ENCODE results near the gene HTRA1. TPM values are rescaled to one million over a fixed set of nuclear protein-coding genes. Genes with fewer than 3 reads are reported as not detected.

HTRA1 gene
- total and polyA plus RNA-seq, 9 of the 15 experiments (the other 6 are each of a cell fraction or from before 2014, with no cell fraction given), result 0.06 to 0.16 (median 0.13) TPM; not detected in 5

- Histone ChIP-seq H3K4me2 (ENCODE audit: insufficient read depth, low read length) (no peak overlapping the region), H3K27me3 (ENCODE audit: control insufficient read depth in 2 of 2, insufficient read depth in 2 of 2, low read length in 2 of 2) (peaks cover 2 to 18% of the 10 kb centered on the region in 2 experiments; a peak in 3 of 5 replicates), H3K4me3 (no peak overlapping the region), H3K36me3 (ENCODE audit: control insufficient read depth, insufficient read depth, low read length) (no peaks in the 10 kb centered on the region), H3K4me1 (replicated peaks in 1 of 2; ENCODE audit: control insufficient read depth in 2 of 2, insufficient read depth in 2 of 2, low read length in 2 of 2) (no peaks in the 10 kb centered on the region), H2AFZ (ENCODE audit: low read depth, low read length) (no peak overlapping the region), H4K20me1 (replicated peaks; ENCODE audit: control insufficient read depth, insufficient read depth, low read length) (no peaks in the 10 kb centered on the region), H3K9ac (ENCODE audit: insufficient read depth in 1 of 2, low read depth in 2 of 2, low read length in 2 of 2) (no peak overlapping the region), H3K9me1 (ENCODE audit: control insufficient read depth, insufficient read depth, low read length) (no peaks in the 10 kb centered on the region), H3K27ac (ENCODE audit: extremely low read depth, low read depth, low read length) (no peak overlapping the region), H3K79me2 (ENCODE audit: control insufficient read depth, insufficient read depth, low read length) (no peaks in the 10 kb centered on the region), H3K9me3 (replicated peaks; ENCODE audit: control insufficient read depth, insufficient read depth, low read depth, low read length) (no peaks in the 10 kb centered on the region)
- ATAC-seq (no peak), DNase-seq (ENCODE audit: extremely low read depth in 1 of 4, low spot score in 3 of 4) (no peak), FAIRE-seq (no peak)
- WGBS (ENCODE audit: insufficient coverage, low coverage, missing lambda C conversion rate), result 0% methylated on average over 2 of the region's 2 CpGs
- TF ChIP-seq CC2D1A (IDR thresholded peaks at IDR 0.05) (no peak), LCOR (CRISPR knock-in tag; IDR thresholded peaks at IDR 0.05) (no peak), FOSL1 (tag; conservative IDR thresholded peaks at IDR 0.05) (0 out of 2 replicates have a peak, but pooled peaks have one; percentile 2)
- BruUV-seq (replicated peaks), result no TSS peak
- POLR2A ChIA-PET, result no interaction called here
- CTCF ChIA-PET (ENCODE audit: low intra/inter-chr PET ratio), result no interaction called here
- intact Hi-C loops (cut with micrococcal nuclease) (no loop called here), in situ Hi-C loops (cut with MboI) (no loop called here)
Observed at GRCh38 chr10:122497241-122497640, 35.9 kb downstream of the HTRA1 start.

GRCh38 chr10:122498521-122498920 is 37.2 kb downstream of the HTRA1 start:
- intact Hi-C loops (cut with micrococcal nuclease), result no loop called here
- no peaks in the 10 kb centered on the region for H3K9me1 ChIP-seq (ENCODE audit: control insufficient read depth, insufficient read depth, low read length)
- no TSS peak for BruUV-seq (replicated peaks)
- H3K36me3 ChIP-seq (ENCODE audit: control insufficient read depth, insufficient read depth, low read length), result no peaks in the 10 kb centered on the region
- H3K4me3 ChIP-seq, result no peak overlapping the region
- H3K27me3 ChIP-seq (ENCODE audit: control insufficient read depth in 2 of 2, insufficient read depth in 2 of 2, low read length in 2 of 2), result peaks cover 2 to 11% of the 10 kb centered on the region in 2 experiments; a peak in 3 of 5 replicates
- CTCF ChIA-PET (ENCODE audit: low intra/inter-chr PET ratio), result no interaction called here
- WGBS (ENCODE audit: insufficient coverage, low coverage, missing lambda C conversion rate), result 0% methylated on average over 5 of the region's 5 CpGs
- no peaks in the 10 kb centered on the region for H3K79me2 ChIP-seq (ENCODE audit: control insufficient read depth, insufficient read depth, low read length)
- DNase-seq (ENCODE audit: extremely low read depth in 1 of 4, low spot score in 3 of 4) (no peak), FAIRE-seq (no peak), ATAC-seq (no peak)
- in situ Hi-C loops (cut with MboI), result no loop called here
- H4K20me1 ChIP-seq (replicated peaks; ENCODE audit: control insufficient read depth, insufficient read depth, low read length), result no peaks in the 10 kb centered on the region
- H3K27ac ChIP-seq (ENCODE audit: extremely low read depth, low read depth, low read length), result no peak overlapping the region
- POLR2A ChIA-PET, result interaction anchor here (0.6 to 0.7 kb wide), 2 partner anchors 10 to 484 kb away, joined by 4 to 6 read pairs; no protein-coding TSS in a partner anchor
- no peak overlapping the region for H3K9ac ChIP-seq (ENCODE audit: insufficient read depth in 1 of 2, low read depth in 2 of 2, low read length in 2 of 2)
- no peak overlapping the region for H3K4me2 ChIP-seq (ENCODE audit: insufficient read depth, low read length)
- H2AFZ ChIP-seq (ENCODE audit: low read depth, low read length), result no peak overlapping the region
- no peaks in the 10 kb centered on the region for H3K9me3 ChIP-seq (replicated peaks; ENCODE audit: control insufficient read depth, insufficient read depth, low read depth, low read length)
- no peaks in the 10 kb centered on the region for H3K4me1 ChIP-seq (replicated peaks in 1 of 2; ENCODE audit: control insufficient read depth in 2 of 2, insufficient read depth in 2 of 2, low read length in 2 of 2)
- TF ChIP-seq GMEB1 (CRISPR knock-in tag; IDR thresholded peaks at IDR 0.05) (no peak), MAZ (CRISPR knock-in tag; conservative IDR thresholded peaks at IDR 0.05 in 1 of 2, IDR thresholded peaks at IDR 0.05 in 1 of 2) (no peak), ZNF444 (CRISPR knock-in tag; IDR thresholded peaks at IDR 0.05) (no peak), SMAD1 (IDR thresholded peaks at IDR 0.05; ENCODE audit: low read depth, low read length, partially characterized antibody) (no peak), ZBTB34 (CRISPR knock-in tag; IDR thresholded peaks at IDR 0.05) (no peak), SIN3B (IDR thresholded peaks at IDR 0.05; ENCODE audit: low read depth) (no peak), EP300 (IDR thresholded peaks at IDR 0.05; ENCODE audit: low read length) (no peak), ZNF311 (CRISPR knock-in tag; IDR thresholded peaks at IDR 0.05) (no peak), ERF (CRISPR knock-in tag; IDR thresholded peaks at IDR 0.05) (no peak), ZNF121 (CRISPR knock-in tag; conservative IDR thresholded peaks at IDR 0.05) (no peak), SNIP1 (IDR thresholded peaks at IDR 0.05; ENCODE audit: low read depth) (no peak), E2F3 (CRISPR knock-in tag; IDR thresholded peaks at IDR 0.05) (no peak), MBD2 (IDR thresholded peaks at IDR 0.05; ENCODE audit: borderline replicate concordance, low read depth) (no peak)

All from K562 (cell line).